ENCODE results near the gene TBC1D30. TPM values are rescaled to one million over a fixed set of nuclear protein-coding genes. Genes with fewer than 3 reads are reported as not detected.

The TBC1D30 gene
- total RNA-seq, 2 experiments from 2014 or later, result 0.30 to 0.37 TPM

DNA sequence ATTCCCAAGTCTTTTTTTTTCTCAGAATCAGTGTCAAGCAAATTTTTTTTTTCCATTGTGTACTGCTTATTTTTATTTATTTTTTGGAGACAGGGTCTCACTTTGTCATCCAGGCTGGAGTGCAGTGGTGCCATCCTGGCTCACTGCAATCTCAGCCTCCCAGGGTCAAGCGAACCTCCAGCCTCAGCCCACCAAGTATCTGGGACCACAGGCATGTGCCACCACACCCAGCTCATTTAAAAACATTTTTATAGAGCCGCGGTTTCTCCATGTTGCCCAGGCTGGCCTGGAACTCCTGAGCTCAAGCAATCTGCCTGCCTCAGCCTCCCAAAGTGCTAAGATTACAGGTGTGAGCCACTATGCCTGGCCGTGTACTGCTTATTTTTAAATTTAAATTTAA, 68.1 kb downstream of the TBC1D30 start:
- no peak for ATAC-seq
- Mint-ChIP-seq H3K27me3 (peaks cover 14% of the 10 kb centered on the region), H3K36me3 (ENCODE audit: low read depth) (no peaks in the 10 kb centered on the region), H3K9me3 (ENCODE audit: low read depth) (no peaks in the 10 kb centered on the region), H3K27ac (no peak overlapping the region), H3K4me3 (no peak overlapping the region), H3K4me1 (peaks cover 2% of the 10 kb centered on the region)
- ChIA-PET CTCF (interaction anchor here (1.0 to 3.7 kb wide), 6 partner anchors 10 to 664 kb away, joined by 3 to 13 read pairs (median 6); no protein-coding TSS in a partner anchor), POLR2A (no interaction called here)
- intact Hi-C loops (cut with DNase I, micrococcal nuclease), result loop anchor here (5.0 kb wide), 6 partner anchors 95 to 1800 kb away; no protein-coding TSS in a partner anchor
- no peak for DNase-seq

DNA sequence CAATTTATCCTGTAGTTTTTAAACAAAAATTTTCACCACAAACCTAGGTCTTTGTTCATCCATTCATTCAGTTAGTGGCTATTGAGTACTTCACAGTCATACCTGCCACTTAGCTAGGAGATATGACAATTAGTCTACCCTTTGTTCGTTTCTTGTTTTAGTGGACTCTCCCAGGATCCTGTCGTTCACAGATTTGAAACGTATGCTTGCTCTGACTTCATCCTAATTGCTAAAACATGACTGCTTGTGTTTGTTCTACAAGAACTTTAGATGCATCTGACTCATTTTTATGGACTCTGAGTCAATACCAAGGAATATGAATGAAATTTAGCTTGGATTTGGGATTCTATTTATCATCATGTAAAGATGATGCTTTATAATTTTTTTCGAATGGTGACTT, 69.5 kb downstream of the TBC1D30 start:
- no peak for DNase-seq
- ChIA-PET POLR2A (no interaction called here), CTCF (interaction anchor here (0.9 to 3.7 kb wide), 5 partner anchors 10 to 98 kb away, joined by 3 to 11 read pairs (median 4); no protein-coding TSS in a partner anchor)
- Mint-ChIP-seq H3K9me3 (ENCODE audit: low read depth) (no peaks in the 10 kb centered on the region), H3K27me3 (peaks cover 14% of the 10 kb centered on the region), H3K36me3 (ENCODE audit: low read depth) (no peaks in the 10 kb centered on the region), H3K4me1 (peaks cover 2% of the 10 kb centered on the region), H3K27ac (no peak overlapping the region), H3K4me3 (no peak overlapping the region)
- ATAC-seq, result no peak
- intact Hi-C loops (cut with DNase I, micrococcal nuclease), result loop anchor here (5.0 kb wide), 6 partner anchors 97 to 1798 kb away; no protein-coding TSS in a partner anchor

DNA sequence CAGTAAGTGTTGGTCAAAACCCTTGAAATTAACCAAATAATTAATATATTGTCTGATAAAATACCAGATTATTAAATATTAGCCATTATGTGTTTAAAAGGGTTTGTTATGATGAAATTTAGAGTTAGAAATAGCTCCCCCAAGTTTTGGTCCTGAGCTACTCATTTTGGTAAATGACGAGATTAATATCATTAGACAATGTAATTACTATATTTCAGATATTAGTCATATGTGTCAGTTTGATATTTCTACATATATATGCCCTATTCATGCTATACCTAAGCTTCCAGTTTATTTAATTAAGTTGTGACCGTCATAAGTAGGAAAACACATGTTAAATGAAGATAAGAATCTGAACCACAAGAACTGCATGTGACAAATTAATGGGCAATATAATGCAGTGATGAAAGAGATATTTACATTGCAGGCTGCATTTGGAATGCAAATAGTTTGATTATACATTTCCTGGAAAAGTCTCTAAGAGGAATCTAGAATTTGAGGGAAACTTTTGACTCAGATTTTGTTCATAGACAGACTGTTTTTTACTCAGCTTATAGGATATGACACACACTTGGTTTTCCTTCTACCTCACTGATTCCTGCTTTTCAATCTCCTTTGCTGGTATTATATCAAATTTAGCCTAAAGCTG, 70.5 kb downstream of the TBC1D30 start:
- DNase-seq (no peak), ATAC-seq (peak; percentile 36)
- H3K27me3 Mint-ChIP-seq, result peaks cover 13% of the 10 kb centered on the region
- peaks cover 2% of the 10 kb centered on the region for H3K4me1 Mint-ChIP-seq
- H3K27ac Mint-ChIP-seq, result no peak overlapping the region
- H3K36me3 Mint-ChIP-seq (ENCODE audit: low read depth), result no peaks in the 10 kb centered on the region
- H3K9me3 Mint-ChIP-seq (ENCODE audit: low read depth), result no peaks in the 10 kb centered on the region
- POLR2A ChIA-PET, result no interaction called here
- CTCF ChIA-PET, result interaction anchor here (0.6 to 3.7 kb wide), 5 partner anchors 11 to 99 kb away, joined by 3 to 11 read pairs (median 4); no protein-coding TSS in a partner anchor
- intact Hi-C loops (cut with DNase I, micrococcal nuclease), result loop anchor here (5.0 kb wide), 6 partner anchors 98 to 1797 kb away; no protein-coding TSS in a partner anchor
- H3K4me3 Mint-ChIP-seq, result no peak overlapping the region

DNA sequence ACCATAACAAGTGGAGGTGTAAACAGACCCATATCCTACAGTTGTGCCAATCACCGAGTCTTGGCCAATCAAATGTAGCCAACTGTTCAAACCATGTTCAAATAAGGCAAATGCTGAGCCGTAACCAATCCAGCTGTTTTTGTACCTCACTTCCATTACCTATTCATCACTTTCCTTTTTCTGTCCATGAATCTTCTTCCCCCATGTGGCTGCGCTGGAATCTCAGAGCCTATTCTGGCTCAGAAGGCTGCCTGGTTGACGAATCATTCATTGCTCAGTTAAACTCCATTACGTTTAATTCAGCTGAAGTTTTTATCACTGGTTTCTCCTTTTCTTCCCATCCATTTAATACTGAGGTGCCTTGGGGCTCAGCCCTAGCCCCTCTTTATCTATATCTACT, 71.1 kb downstream of the TBC1D30 start:
- DNase-seq, result no peak
- no peaks in the 10 kb centered on the region for H3K36me3 Mint-ChIP-seq (ENCODE audit: low read depth)
- intact Hi-C loops (cut with DNase I, micrococcal nuclease), result no loop called here
- H3K9me3 Mint-ChIP-seq (ENCODE audit: low read depth), result no peaks in the 10 kb centered on the region
- CTCF ChIA-PET, result interaction anchor here (1.2 to 3.7 kb wide), 2 partner anchors 18 to 93 kb away, joined by 3 to 11 read pairs; no protein-coding TSS in a partner anchor
- POLR2A ChIA-PET, result no interaction called here
- H3K27me3 Mint-ChIP-seq, result peaks cover 7% of the 10 kb centered on the region
- no peak for ATAC-seq
- H3K4me1 Mint-ChIP-seq, result peaks cover 2% of the 10 kb centered on the region
- no peak overlapping the region for H3K4me3 Mint-ChIP-seq
- H3K27ac Mint-ChIP-seq, result no peak overlapping the region

DNA sequence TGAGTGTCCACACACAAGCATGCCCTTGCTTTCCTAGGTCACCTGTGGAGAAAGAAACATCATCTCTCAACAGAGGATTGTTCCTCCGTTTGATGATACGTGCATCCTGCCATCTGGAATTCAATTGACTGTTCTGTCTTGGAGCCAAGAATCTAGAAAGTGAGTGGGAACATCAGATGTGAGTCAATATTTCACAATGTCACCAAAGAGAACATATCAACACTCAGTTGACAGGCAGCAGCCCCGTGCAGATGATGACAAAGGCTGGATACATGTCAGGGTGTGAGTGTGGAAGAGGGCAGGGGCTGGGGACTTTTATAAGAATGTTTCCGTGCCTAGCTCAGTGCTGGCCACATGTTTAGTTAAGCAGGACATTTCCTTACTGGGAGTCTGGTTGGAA, 76.1 kb downstream of the TBC1D30 start:
- no peaks in the 10 kb centered on the region for H3K36me3 Mint-ChIP-seq (ENCODE audit: low read depth)

DNA sequence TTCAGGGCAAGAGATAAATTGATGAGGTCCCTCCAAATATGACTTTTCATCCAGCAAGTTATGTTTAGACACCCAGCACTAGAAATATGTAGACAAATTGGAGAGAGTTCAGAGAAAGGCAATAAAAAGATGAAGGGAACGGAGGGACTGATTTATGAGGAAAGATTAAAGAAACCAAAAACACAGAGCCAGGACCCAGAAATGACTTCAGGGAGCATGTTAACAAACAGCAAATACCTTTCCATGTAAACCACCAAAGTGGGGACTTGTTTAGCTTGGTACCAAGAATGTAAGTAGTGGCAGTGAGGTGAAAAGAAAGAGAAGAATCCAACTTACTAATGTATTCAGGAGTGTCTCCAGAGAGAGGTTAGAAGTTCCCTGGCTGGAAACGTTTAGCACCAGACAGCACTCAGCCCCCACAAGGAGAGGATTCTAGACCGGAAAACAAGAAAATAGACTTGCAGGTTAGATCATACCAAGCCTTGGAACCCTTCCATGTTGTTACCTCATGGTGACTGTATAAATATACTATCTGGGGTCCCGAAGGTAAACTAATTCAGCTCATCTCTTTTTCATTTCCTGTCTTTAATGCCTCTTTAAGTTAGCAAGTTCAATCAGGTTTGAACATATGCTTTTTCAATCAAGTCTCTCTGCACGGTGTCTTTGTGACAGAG, 79.2 kb downstream of the TBC1D30 start:
- Mint-ChIP-seq H3K27me3 (peaks cover 4% of the 10 kb centered on the region), H3K4me3 (no peak overlapping the region), H3K4me1 (no peaks in the 10 kb centered on the region), H3K36me3 (ENCODE audit: low read depth) (no peaks in the 10 kb centered on the region), H3K27ac (no peak overlapping the region), H3K9me3 (ENCODE audit: low read depth) (no peaks in the 10 kb centered on the region)
- DNase-seq, result no peak
- CTCF ChIA-PET, result interaction anchor here (1.3 kb wide), 1 partner anchor 13 kb away, joined by 7 read pairs; no protein-coding TSS in a partner anchor
- ATAC-seq, result no peak
- POLR2A ChIA-PET, result no interaction called here
- intact Hi-C loops (cut with DNase I, micrococcal nuclease), result no loop called here

More for the DNA sequence above, 76.1 kb downstream of the TBC1D30 start:
- no peak for DNase-seq
- Mint-ChIP-seq H3K4me1 (no peaks in the 10 kb centered on the region), H3K4me3 (no peak overlapping the region), H3K9me3 (ENCODE audit: low read depth) (no peaks in the 10 kb centered on the region), H3K27ac (no peak overlapping the region), H3K27me3 (peaks cover 4% of the 10 kb centered on the region)
- POLR2A ChIA-PET, result no interaction called here
- CTCF ChIA-PET, result interaction anchor here (0.7 to 3.2 kb wide), 2 partner anchors 10 to 267 kb away, joined by 3 to 9 read pairs; no protein-coding TSS in a partner anchor
- no peak for ATAC-seq
- intact Hi-C loops (cut with DNase I, micrococcal nuclease), result no loop called here

DNA sequence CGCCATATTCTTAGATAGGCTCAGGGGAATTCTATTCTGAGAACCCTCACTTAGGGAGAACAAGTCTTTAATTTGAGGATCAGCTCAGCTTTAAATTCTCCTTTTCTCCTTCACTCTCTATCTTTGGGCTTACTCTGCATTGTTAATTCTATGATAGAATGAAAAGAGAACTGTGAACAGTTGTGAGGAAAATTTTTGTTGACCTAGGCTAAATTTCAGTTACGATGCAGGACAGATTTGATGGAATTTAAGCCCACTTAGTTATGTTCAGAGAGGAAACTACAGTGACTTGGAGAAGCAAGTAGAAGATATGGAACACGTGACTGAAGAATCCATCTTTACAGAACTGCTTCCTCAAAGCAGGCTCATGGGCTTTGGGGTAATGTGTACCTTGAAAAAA, 82.7 kb downstream of the TBC1D30 start:
- ATAC-seq (no peak), DNase-seq (no peak)
- Mint-ChIP-seq H3K4me1 (no peaks in the 10 kb centered on the region), H3K9me3 (ENCODE audit: low read depth) (no peaks in the 10 kb centered on the region), H3K36me3 (ENCODE audit: low read depth) (no peaks in the 10 kb centered on the region), H3K4me3 (no peak overlapping the region), H3K27ac (no peak overlapping the region), H3K27me3 (peaks cover 4% of the 10 kb centered on the region)
- POLR2A ChIA-PET, result interaction anchor here (0.7 kb wide), 1 partner anchor 18 kb away, joined by 4 read pairs; no protein-coding TSS in a partner anchor
- intact Hi-C loops (cut with DNase I, micrococcal nuclease), result no loop called here
- CTCF ChIA-PET, result interaction anchor here (0.6 kb wide), 1 partner anchor 212 kb away, joined by 3 read pairs; no protein-coding TSS in a partner anchor

DNA sequence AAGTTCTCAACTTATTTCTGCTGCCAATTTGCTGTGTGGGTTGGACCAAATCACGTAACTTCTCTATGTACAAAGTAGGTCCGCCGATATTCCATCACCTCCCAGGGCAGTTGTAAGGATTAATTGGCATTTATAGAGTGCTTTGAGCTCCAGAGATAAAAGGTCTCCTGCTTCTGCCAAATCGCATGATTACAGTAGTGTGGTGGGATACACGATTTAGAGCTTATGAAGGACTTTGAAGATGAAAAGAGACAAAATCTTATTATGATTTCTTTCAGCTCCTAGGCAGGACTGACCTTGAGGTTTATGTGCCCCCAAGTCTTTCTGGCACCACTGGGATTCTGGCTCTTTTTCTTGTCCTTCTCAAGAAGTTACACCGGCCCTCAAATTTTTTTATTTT, 84.7 kb downstream of the TBC1D30 start:
- POLR2A ChIA-PET, result no interaction called here
- no peak overlapping the region for H3K27ac Mint-ChIP-seq

DNA sequence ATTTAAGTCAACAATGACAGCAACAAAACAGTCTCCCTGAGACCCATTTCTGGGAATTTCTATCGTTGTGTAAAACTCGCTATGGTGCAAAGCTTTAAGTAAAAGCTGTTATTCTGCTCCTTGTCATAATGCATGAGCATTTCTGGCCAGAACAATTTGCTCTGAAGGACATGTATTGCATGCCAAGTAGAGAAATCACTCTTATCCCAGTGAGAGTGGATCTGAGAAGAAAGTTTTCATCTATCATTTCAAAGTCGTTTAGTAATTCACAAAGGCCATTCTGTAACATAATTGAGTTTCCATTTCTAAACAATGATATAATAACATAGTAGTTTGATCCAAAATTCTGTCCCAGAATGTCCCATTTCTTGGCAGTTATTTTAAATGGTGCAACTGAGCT, 86.6 kb downstream of the TBC1D30 start:
- Mint-ChIP-seq H3K4me3 (no peak overlapping the region), H3K36me3 (ENCODE audit: low read depth) (no peaks in the 10 kb centered on the region), H3K4me1 (no peaks in the 10 kb centered on the region), H3K27ac (no peak overlapping the region), H3K9me3 (ENCODE audit: low read depth) (no peaks in the 10 kb centered on the region), H3K27me3 (peaks cover 6% of the 10 kb centered on the region)
- no peak for ATAC-seq
- ChIA-PET CTCF (interaction anchor here (0.6 kb wide), 1 partner anchor 1176 kb away, joined by 3 read pairs; no protein-coding TSS in a partner anchor), POLR2A (interaction anchor here (0.6 kb wide), 1 partner anchor 213 kb away, joined by 4 read pairs; no protein-coding TSS in a partner anchor)
- no peak for DNase-seq
- intact Hi-C loops (cut with DNase I, micrococcal nuclease), result no loop called here

More for the DNA sequence above, 84.7 kb downstream of the TBC1D30 start:
- H3K4me3 Mint-ChIP-seq, result no peak overlapping the region
- intact Hi-C loops (cut with DNase I, micrococcal nuclease), result no loop called here
- no peaks in the 10 kb centered on the region for H3K36me3 Mint-ChIP-seq (ENCODE audit: low read depth)
- CTCF ChIA-PET, result interaction anchor here (0.6 to 0.7 kb wide), 2 partner anchors 42 to 391 kb away, joined by 3 to 4 read pairs; no protein-coding TSS in a partner anchor
- ATAC-seq (no peak), DNase-seq (no peak)
- no peaks in the 10 kb centered on the region for H3K4me1 Mint-ChIP-seq
- no peaks in the 10 kb centered on the region for H3K9me3 Mint-ChIP-seq (ENCODE audit: low read depth)
- peaks cover 4% of the 10 kb centered on the region for H3K27me3 Mint-ChIP-seq

DNA sequence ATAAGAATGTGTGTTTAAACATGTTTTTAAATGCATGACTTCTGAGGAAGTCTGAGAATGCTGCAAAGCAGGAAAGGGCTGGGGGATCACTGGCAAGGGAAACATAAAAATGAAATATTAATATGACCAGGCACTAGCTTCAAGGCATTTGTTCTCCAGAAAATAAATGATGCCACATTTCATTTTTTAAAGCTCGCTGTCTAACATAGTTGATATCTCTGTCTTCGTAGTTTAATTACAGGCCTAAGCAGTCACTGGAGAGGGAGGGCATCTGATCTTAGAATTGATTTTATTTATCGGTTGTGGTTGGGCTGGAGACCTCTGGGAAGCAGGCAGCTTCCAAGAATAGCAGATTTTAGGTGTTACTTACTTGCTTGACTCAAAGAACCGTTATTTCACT, 87.5 kb downstream of the TBC1D30 start:
- DNase-seq (no peak), ATAC-seq (no peak)
- Mint-ChIP-seq H3K4me3 (no peak overlapping the region), H3K27ac (no peak overlapping the region), H3K9me3 (ENCODE audit: low read depth) (no peaks in the 10 kb centered on the region), H3K4me1 (no peaks in the 10 kb centered on the region), H3K27me3 (peaks cover 6% of the 10 kb centered on the region), H3K36me3 (ENCODE audit: low read depth) (no peaks in the 10 kb centered on the region)
- ChIA-PET CTCF (interaction anchor here (1.1 kb wide), 1 partner anchor 21 kb away, joined by 3 read pairs; no protein-coding TSS in a partner anchor), POLR2A (no interaction called here)
- intact Hi-C loops (cut with DNase I, micrococcal nuclease), result no loop called here

DNA sequence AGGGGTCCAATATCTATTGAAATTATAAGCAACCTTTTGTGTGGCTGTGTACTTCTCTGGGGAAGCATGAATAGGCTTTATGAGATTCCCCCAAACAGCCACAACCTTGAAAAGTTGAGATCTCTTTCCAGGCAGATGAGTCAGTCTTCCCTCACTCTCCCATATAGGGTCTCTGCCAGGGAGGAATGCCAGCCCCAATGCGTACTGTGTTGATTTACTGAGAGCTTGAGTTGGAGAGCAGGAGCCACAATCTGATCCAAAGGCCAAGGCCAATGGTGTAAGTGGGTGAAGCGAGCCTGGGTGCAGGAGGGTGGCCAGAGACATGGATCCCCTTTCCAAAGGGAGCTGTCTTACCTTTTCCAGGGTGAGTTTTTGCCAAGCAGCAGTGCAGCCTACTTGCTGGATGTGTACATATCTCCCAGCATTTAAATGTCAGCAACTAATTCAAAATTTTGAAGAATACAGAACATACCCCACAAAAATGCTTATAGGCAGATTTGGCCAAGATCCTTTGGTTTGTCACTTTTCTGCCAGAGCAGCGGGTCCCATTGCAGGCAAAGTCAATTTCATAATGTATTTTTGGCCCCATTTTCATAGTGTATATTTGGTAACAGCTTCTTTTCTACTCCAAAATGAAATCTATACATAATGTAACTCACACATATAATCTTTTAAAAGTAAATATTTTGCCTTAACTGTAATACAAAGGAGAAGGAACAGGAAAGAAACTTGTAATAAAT, 88.2 kb downstream of the TBC1D30 start:
- DNase-seq, result no peak
- intact Hi-C loops (cut with DNase I, micrococcal nuclease), result no loop called here
- peaks cover 6% of the 10 kb centered on the region for H3K27me3 Mint-ChIP-seq
- no peak overlapping the region for H3K27ac Mint-ChIP-seq
- no peaks in the 10 kb centered on the region for H3K4me1 Mint-ChIP-seq
- no peak for ATAC-seq
- ChIA-PET POLR2A (no interaction called here), CTCF (interaction anchor here (1.1 kb wide), 1 partner anchor 22 kb away, joined by 3 read pairs; no protein-coding TSS in a partner anchor)
- H3K36me3 Mint-ChIP-seq (ENCODE audit: low read depth), result no peaks in the 10 kb centered on the region
- H3K9me3 Mint-ChIP-seq (ENCODE audit: low read depth), result no peaks in the 10 kb centered on the region
- H3K4me3 Mint-ChIP-seq, result no peak overlapping the region

All from activated CD4-positive, alpha-beta T cell treated with anti-CD3 and anti-CD28 coated beads for 36 hours (primary cell).